HEK293 (cell line): ENCODE results near the gene TAF1B.
A peak's percentile ranks its signal among the peaks of the same experiment; 100 is the strongest.

Source experiments
- CTCF ChIA-PET: fragments of 350-600 bp; formaldehyde crosslinking; extraction: SDS; loops from one replicate; lab custom pipeline; 2021; ENCODE audit warnings: antibody characterized with exemption; lab: Yijun Ruan, JAX
- POLR2A ChIA-PET: fragments of 300-600 bp; formaldehyde crosslinking; extraction: SDS; loops from one replicate; lab custom pipeline; 2020; ENCODE audit warnings: antibody characterized with exemption, inconsistent platforms; lab: Yijun Ruan, JAX
- H3K27ac ChIP-seq: fragments of 200-500 bp; sonication (Bioruptor generic); 2 replicates; pipeline ENCODE4 v1.5.1; 2014; ENCODE audit warnings: low read depth, low read length, control low read depth, inconsistent platforms; ENCODE audit errors: extremely low read depth
- H3K36me3 ChIP-seq, 2 experiments: fragments of 200-500 bp in 1 of 2; sonication (Bioruptor generic) in 1 of 2; 1 replicate in 1 of 2; 2 replicates in 1 of 2; pipeline ENCODE4 v1.5.1; 2014 to 2017; ENCODE audit warnings: inconsistent platforms in 2 of 2, low read length in 2 of 2; ENCODE audit not compliant: control insufficient read depth in 2 of 2, insufficient read depth in 1 of 2
- H3K4me1 ChIP-seq: fragments of 200-500 bp; sonication (Bioruptor generic); 2 replicates; pipeline ENCODE4 v1.5.1; 2014; ENCODE audit warnings: mild to moderate bottlenecking, low read length, inconsistent platforms; ENCODE audit not compliant: control insufficient read depth, insufficient read depth
- H3K4me3 ChIP-seq: 2 replicates; pipeline ENCODE4 v1.5.1; 2011; ENCODE audit warnings: low read depth, mild to moderate bottlenecking, control low read depth, low read length, moderate library complexity
- H3K9me3 ChIP-seq: fragments of 200-500 bp; sonication (Bioruptor generic); 2 replicates; pipeline ENCODE4 v1.5.1; 2014; ENCODE audit warnings: low read depth, low read length, inconsistent platforms; ENCODE audit not compliant: control insufficient read depth, insufficient read depth
- FEZF1 ChIP-seq: fragments of 450-650 bp; formaldehyde crosslinking; IDR thresholded peaks from 2 replicates; pipeline ENCODE4 v1.5.1; 2016; ENCODE audit warnings: missing biosample characterization, missing genetic modification characterization
- HOXA7 ChIP-seq: sonication (generic); formaldehyde crosslinking; IDR thresholded peaks from 2 replicates; pipeline ENCODE4 v1.8.1; 2022; ENCODE audit warnings: missing genetic modification reagents, borderline replicate concordance
- SALL2 ChIP-seq: fragments of 450-650 bp; formaldehyde crosslinking; IDR thresholded peaks from 2 replicates; pipeline ENCODE4 v1.5.0; 2017; ENCODE audit warnings: missing biosample characterization, mild to moderate bottlenecking, missing genetic modification characterization, borderline replicate concordance
- ZBTB1 ChIP-seq: fragments of 450-650 bp; formaldehyde crosslinking; IDR thresholded peaks from 2 replicates; pipeline ENCODE4 v1.5.1; 2016; ENCODE audit warnings: missing biosample characterization, missing genetic modification characterization
- ZBTB48 ChIP-seq: fragments of 450-650 bp; formaldehyde crosslinking; IDR thresholded peaks from 2 replicates; pipeline ENCODE4 v1.5.1; 2016; ENCODE audit warnings: missing biosample characterization, missing genetic modification characterization
- ZNF121 ChIP-seq: fragments of 450-650 bp; formaldehyde crosslinking; IDR thresholded peaks from 2 replicates; pipeline ENCODE4 v1.5.1; 2016; ENCODE audit warnings: missing biosample characterization, missing genetic modification characterization
- ZNF23 ChIP-seq: fragments of 450-650 bp; formaldehyde crosslinking; IDR thresholded peaks from 2 replicates; pipeline ENCODE4 v1.5.1; 2016; ENCODE audit warnings: missing biosample characterization, missing genetic modification characterization, borderline replicate concordance
- ZNF24 ChIP-seq: fragments of 450-650 bp; formaldehyde crosslinking; IDR thresholded peaks from 2 replicates; pipeline ENCODE4 v1.5.1; 2016; ENCODE audit warnings: missing biosample characterization, missing genetic modification characterization
- ZNF350 ChIP-seq: fragments of 450-650 bp; formaldehyde crosslinking; IDR thresholded peaks from 2 replicates; pipeline ENCODE4 v1.5.0; 2017; ENCODE audit warnings: missing biosample characterization, mild to moderate bottlenecking, missing genetic modification characterization
- ZNF37A ChIP-seq: fragments of 450-650 bp; IDR thresholded peaks from 2 replicates; pipeline ENCODE4 v1.5.1; 2018; ENCODE audit warnings: missing biosample characterization, missing genetic modification characterization
- ZNF521 ChIP-seq: fragments of 450-650 bp; formaldehyde crosslinking; IDR thresholded peaks from 2 replicates; pipeline ENCODE4 v1.5.1; 2017; ENCODE audit warnings: missing biosample characterization, mild to moderate bottlenecking, missing genetic modification characterization
- ZNF548 ChIP-seq: fragments of 450-650 bp; formaldehyde crosslinking; IDR thresholded peaks from 2 replicates; pipeline ENCODE4 v1.5.1; 2016; ENCODE audit warnings: missing biosample characterization, missing genetic modification characterization
- ZNF561 ChIP-seq: fragments of 450-650 bp; IDR thresholded peaks from 2 replicates; pipeline ENCODE4 v1.5.1; 2018; ENCODE audit warnings: missing biosample characterization, missing genetic modification characterization, borderline replicate concordance
- ZNF585B ChIP-seq: fragments of 450-650 bp; formaldehyde crosslinking; IDR thresholded peaks from 2 replicates; pipeline ENCODE4 v1.5.1; 2016; ENCODE audit warnings: missing biosample characterization, missing genetic modification characterization
- ZNF610 ChIP-seq: fragments of 450-650 bp; formaldehyde crosslinking; IDR thresholded peaks from 2 replicates; pipeline ENCODE4 v1.5.1; 2016; ENCODE audit warnings: missing biosample characterization, missing genetic modification characterization, borderline replicate concordance
- ZNF660 ChIP-seq: fragments of 450-650 bp; IDR thresholded peaks from 2 replicates; pipeline ENCODE4 v1.5.1; 2018; ENCODE audit warnings: missing biosample characterization, mild to moderate bottlenecking, missing genetic modification characterization
- ZNF664 ChIP-seq: fragments of 450-650 bp; formaldehyde crosslinking; IDR thresholded peaks from 2 replicates; pipeline ENCODE4 v1.5.1; 2016; ENCODE audit warnings: missing biosample characterization, missing genetic modification characterization
- ZNF76 ChIP-seq: fragments of 450-650 bp; formaldehyde crosslinking; IDR thresholded peaks from 2 replicates; pipeline ENCODE4; 2016; ENCODE audit warnings: low read depth, missing biosample characterization, missing genetic modification characterization, borderline replicate concordance
- ZNF768 ChIP-seq: fragments of 450-650 bp; formaldehyde crosslinking; IDR thresholded peaks from 2 replicates; pipeline ENCODE4 v1.5.1; 2018; ENCODE audit warnings: missing biosample characterization, mild to moderate bottlenecking, missing genetic modification characterization
- ZNF777 ChIP-seq: fragments of 450-650 bp; formaldehyde crosslinking; IDR thresholded peaks from 2 replicates; pipeline ENCODE4 v1.5.1; 2017; ENCODE audit warnings: missing biosample characterization, missing genetic modification characterization, borderline replicate concordance
- TF ChIP-seq, protein P1 (sequence below): sonication (generic); formaldehyde crosslinking; IDR thresholded peaks from 2 replicates; pipeline ENCODE4 v1.8.1; 2022; ENCODE audit warnings: mild to moderate bottlenecking, moderate library complexity, missing genetic modification reagents
- TF ChIP-seq, protein P2 (sequence below): fragments of 450-650 bp; formaldehyde crosslinking; IDR thresholded peaks from 2 replicates; pipeline ENCODE4 v1.5.1; 2016; ENCODE audit warnings: missing biosample characterization, missing genetic modification characterization

The TAF1B gene

DNA sequence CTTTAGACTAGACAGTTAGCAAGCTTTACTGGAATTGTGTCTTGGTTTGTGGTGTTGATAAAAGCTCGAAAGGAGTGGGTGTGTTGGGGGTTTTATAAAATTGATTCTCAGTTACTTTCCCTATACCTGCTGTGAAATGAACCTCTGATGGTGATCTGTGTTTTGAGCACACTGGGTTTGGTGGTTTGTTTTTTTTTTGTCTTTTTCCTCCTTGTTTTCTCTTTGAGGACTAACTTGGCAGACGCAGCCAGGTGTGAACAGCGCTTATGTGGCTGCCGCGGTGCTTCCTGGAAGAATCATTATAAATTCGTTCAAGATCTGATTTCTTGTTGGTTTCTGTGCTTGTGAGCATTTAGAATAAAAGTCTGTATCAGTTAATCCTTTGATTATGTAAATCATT, 136.7 kb downstream of the TAF1B start (continued):
- TF ChIP-seq FEZF1 (tag by site-specific recombination), result no peak
- no peak for TF ChIP-seq ZNF37A
- no peak for TF ChIP-seq ZNF585B (tag by site-specific recombination)
- TF ChIP-seq ZNF610, result no peak
- TF ChIP-seq, all 188 proteins: peak for 0

DNA sequence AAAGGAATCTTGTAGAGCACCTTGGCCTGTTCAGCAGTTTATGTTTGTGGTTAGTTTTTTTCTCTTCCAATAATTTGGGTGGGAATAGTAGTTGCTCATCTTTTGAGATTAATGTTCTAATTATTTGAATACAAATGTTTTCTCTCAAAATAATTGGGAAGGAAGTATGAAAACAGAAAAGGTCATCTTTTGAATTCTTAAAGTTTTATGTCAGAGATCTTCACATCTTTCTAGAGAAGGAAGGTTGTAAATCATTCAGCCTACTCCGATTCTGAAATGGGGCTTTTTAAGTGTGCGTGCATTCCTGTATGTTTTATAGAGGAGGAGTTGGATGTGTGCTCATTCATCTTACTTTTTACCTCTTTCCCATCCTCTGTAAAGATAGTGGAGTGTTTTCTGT, 137.2 kb downstream of the TAF1B start:
- POLR2A ChIA-PET, result no interaction called here
- H3K9me3 ChIP-seq, result no peaks in the 10 kb centered on the region
- no peak overlapping the region for H3K27ac ChIP-seq
- peak; percentile 52; the same call in 1 of the 2 replicates for TF ChIP-seq ZNF664 (tag by site-specific recombination)
- TF ChIP-seq HOXA7 (CRISPR knock-in tag), result no peak
- peaks cover 3% of the 10 kb centered on the region; the same call in 1 of the 2 replicates for H3K4me1 ChIP-seq
- CTCF ChIA-PET, result interaction anchor here (1.2 kb wide), 1 partner anchor 203 kb away, joined by 4 read pairs; no protein-coding TSS in a partner anchor
- peaks cover 7 to 13% of the 10 kb centered on the region in 2 experiments; a peak in 2 of 3 replicates for H3K36me3 ChIP-seq
- H3K4me3 ChIP-seq, result no peak overlapping the region

DNA sequence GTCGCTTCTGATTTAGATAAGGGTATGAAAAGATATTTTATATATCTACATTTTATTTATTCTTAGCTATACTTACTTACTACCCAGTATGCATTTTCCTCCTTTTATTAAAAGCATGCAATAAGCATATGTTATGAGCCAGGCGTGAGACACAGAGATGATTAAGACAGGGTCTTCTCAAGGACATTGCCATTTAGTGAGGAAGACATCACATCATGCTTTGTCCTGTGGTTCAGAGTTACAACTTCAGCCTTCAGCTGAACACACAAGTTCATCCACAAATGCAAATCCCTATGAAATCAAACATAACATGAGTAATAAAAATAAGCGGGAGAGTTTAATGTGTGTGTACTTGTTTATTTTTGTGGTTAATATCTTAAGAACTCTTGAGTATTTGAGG, 138.4 kb downstream of the TAF1B start:
- Histone ChIP-seq H3K27ac (no peak overlapping the region), H3K4me1 (peaks cover 3% of the 10 kb centered on the region; the same call in 1 of the 2 replicates), H3K9me3 (no peaks in the 10 kb centered on the region), H3K4me3 (no peak overlapping the region), H3K36me3 (peaks cover 8 to 11% of the 10 kb centered on the region in 2 experiments; a peak in 2 of 3 replicates)
- TF ChIP-seq ZNF76 (no peak), ZNF521 (no peak), ZNF24 (no peak), ZNF777 (tag by site-specific recombination) (no peak), ZNF121 (no peak), ZNF350 (no peak), ZNF768 (tag by site-specific recombination) (no peak), ZNF548 (tag by site-specific recombination) (no peak), ZBTB48 (tag by site-specific recombination) (no peak), ZNF660 (tag by site-specific recombination) (no peak), SALL2 (tag by site-specific recombination) (no peak), ZBTB1 (tag by site-specific recombination) (no peak), ZNF561 (no peak), ZNF23 (tag by site-specific recombination) (no peak)
- TF ChIP-seq, protein P1, sequence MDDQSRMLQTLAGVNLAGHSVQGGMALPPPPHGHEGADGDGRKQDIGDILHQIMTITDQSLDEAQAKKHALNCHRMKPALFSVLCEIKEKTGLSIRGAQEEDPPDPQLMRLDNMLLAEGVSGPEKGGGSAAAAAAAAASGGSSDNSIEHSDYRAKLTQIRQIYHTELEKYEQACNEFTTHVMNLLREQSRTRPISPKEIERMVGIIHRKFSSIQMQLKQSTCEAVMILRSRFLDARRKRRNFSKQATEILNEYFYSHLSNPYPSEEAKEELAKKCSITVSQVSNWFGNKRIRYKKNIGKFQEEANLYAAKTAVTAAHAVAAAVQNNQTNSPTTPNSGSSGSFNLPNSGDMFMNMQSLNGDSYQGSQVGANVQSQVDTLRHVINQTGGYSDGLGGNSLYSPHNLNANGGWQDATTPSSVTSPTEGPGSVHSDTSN (CRISPR knock-in tag), result no peak
- TF ChIP-seq, protein P2, sequence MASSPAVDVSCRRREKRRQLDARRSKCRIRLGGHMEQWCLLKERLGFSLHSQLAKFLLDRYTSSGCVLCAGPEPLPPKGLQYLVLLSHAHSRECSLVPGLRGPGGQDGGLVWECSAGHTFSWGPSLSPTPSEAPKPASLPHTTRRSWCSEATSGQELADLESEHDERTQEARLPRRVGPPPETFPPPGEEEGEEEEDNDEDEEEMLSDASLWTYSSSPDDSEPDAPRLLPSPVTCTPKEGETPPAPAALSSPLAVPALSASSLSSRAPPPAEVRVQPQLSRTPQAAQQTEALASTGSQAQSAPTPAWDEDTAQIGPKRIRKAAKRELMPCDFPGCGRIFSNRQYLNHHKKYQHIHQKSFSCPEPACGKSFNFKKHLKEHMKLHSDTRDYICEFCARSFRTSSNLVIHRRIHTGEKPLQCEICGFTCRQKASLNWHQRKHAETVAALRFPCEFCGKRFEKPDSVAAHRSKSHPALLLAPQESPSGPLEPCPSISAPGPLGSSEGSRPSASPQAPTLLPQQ (tag by site-specific recombination), result no peak
- ChIA-PET CTCF (interaction anchor here (1.2 to 1.5 kb wide), 2 partner anchors 10 to 204 kb away, joined by 4 to 6 read pairs; no protein-coding TSS in a partner anchor), POLR2A (no interaction called here)
